Mucosa of gallbladder (tissue), 1 donor: ENCODE measurements around the gene ERI3. TPM values are rescaled to one million over a fixed set of nuclear protein-coding genes. Genes with fewer than 3 reads are reported as not detected.
A peak's percentile ranks its signal among the peaks of the same experiment; 100 is the strongest.

Source experiments
- DNase-seq: peaks from one replicate; pipeline ENCODE4 v3.0.0-alpha.2; 2020; ENCODE audit warnings: low spot score
- total RNA-seq: library from RNA; stranded (reverse); gene quantifications from one replicate; pipeline ENCODE4 v1.2.1, GENCODE V29; 2021
- donor health status: DM: no; HTN: no; CAD: no.

Gene ERI3
- total RNA-seq, 1 donor from 2014 or later, result 51.9 TPM

DNA sequence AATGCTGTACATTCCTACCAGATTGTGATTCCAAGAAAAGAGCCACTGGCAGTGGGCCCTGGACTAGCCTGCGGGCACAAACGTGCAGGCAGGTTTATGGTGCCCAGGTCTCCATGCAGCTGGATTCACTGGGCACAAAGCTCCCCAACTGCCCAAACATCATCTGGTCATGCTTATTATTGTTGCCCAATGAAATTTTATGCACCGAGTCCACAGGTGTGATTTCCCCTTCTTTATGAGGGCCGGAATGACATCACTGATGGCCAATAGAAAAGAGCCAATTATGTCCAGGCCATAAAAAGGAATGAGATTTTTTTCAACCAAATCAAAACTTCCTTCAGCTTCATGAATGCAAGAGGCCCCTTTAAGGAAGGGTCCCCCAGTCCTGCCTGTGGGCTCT lies 66.2 kb downstream of the ERI3 start:
- no peak for DNase-seq

GRCh38 chr1:44284184-44284583 lies 70.9 kb downstream of the ERI3 start:
- DNase-seq, result no peak

GRCh38 chr1:44283524-44284173 lies 71.4 kb downstream of the ERI3 start:
- peak; percentile 61 for DNase-seq

GRCh38 chr1:44282704-44283426 lies 72.2 kb downstream of the ERI3 start:
- DNase-seq, result no peak

- DNase-seq, result no peak
Measured at GRCh38 chr1:44281962-44282703, 72.9 kb downstream of the ERI3 start.

- no peak for DNase-seq
Measured at GRCh38 chr1:44276901-44277300, 78.2 kb downstream of the ERI3 start.

DNA sequence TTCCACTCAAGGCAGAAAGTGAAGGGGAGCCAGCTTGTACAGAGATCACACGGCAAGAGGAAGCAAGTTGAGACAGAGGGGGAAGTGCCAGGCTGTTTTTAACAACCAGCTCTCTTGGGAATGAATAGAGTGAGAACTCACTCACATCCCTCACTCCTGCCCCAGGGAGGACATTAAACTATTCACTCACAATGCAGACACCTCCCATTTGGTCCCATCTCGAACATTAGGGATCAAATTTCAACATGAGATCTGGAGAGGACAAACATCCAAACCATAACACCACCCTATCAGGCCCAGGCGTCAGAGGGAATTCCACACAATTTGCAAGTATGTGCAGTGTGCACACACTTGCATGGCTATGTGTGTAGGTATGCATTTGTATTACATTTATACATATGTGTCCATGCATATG lies 79.1 kb downstream of the ERI3 start:
- DNase-seq, result no peak

DNA sequence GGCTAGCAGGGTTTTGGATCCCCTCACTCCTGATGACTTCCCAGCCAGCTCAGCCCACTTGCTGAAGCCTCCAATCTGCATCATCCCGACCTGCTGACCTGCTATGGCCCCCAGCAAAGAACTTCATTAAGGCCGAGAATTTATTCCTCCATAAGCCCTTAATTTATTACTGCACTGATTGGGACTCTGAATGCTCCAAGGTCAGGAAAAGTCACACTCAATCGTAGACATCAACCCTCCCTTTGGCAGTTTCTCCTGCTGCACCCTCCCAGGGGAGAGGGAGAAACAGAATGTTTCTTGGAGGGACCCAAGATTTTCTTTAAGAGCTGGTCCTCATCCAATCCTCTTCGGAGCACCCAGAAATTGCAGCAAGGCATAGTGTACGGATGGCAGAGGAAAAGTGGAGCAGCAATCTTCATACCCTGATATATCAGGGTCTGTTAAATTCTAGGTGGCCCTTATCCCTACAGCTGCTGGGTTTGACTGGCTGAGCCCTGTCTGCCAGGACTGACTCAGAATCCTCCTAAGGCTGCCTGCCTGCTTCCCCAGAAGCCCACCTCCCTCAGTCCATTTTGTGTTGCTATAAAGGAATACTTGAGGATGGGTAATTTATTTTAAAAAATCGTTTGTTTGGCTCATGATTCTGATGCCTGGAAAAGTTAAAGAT lies 79.6 kb downstream of the ERI3 start:
- DNase-seq, result no peak

GRCh38 chr1:44273560-44274350 lies 81.3 kb downstream of the ERI3 start:
- no peak for DNase-seq

GRCh38 chr1:44272992-44273391 lies 82.1 kb downstream of the ERI3 start:
- DNase-seq, result no peak

DNA sequence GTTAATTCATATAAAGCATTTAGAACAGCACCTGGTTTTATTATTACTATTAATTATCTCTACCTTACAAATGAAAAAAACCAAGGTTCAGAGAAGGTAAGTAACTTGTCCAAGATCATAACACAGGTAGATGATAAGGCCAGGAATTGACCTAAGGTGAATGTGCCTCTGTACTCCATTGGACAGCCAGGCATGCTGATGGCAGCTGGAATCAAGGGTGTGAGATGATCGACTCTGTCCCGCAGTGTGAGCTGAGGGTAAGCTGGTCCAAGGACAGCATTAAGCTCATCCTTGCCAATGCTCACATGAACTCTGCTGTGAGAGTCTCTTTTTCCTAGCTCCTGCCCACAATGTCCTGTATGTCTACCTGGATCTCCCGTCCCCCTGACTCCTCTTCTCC lies 83.4 kb downstream of the ERI3 start:
- DNase-seq, result no peak

DNA sequence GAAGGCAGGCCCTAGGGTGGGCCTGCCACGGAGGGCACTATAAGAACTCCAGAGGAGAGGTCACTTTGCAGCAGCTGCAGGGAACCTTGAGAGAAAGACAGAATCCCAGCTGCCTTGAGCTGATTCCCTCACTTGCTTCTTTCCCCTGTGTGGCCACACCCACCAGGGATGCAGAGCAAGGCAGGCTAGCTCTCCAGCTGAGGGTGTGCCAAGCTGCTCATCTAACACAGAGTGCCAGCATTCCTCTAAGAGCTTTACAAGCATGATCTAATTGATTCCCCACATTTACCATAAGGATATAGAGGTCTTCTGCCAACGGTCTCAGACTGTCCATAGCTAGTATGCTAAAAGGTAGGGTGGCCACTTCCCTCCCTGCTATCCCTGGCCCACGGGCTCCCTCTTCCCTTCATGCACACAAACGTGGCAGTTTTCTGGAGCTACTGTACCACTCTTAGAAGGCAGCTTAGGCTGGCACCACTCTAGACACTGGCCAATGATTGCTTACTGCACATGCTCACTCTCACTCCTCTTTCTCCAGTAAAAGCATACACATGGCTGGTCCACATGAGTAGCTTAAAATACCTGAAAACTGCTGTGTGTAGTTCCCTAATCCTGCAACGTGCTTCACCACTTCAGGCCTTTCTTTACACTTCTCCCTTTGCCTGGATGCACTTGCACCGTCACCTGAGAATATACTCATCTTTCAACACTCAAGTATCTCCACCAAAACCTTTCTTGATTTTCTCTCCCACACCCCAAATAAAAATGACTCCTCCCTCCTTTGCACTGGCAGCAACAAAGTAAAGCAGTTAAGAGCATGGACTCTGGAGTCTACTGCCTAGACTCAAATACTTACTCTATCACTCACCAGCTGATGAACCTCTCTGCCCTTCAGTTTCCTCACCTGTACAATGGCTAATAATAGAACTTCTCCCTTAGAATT lies 84.1 kb downstream of the ERI3 start:
- DNase-seq, result no peak

GRCh38 chr1:44268054-44268453 lies 87.0 kb downstream of the ERI3 start:
- no peak for DNase-seq

DNA sequence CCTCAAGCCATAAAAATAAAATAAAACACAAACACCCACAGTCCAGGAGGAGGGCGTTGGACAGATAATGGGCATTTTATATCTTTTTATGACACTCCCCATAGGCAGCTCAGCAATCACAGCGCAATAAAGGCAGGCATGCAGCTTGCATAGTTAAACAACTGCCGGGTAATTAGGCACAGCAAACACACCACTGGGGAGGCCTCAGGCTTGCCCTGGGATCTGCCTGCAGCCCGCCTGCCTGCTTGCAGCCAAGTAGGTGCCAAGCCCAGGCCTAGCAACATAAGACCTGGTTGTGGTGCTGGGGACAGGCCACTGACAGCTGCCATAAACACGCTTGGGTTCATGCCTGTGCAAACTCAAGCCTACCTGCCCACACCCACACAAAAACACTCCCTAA lies 87.6 kb downstream of the ERI3 start:
- no peak for DNase-seq

GRCh38 chr1:44266400-44267344 lies 88.4 kb downstream of the ERI3 start:
- no peak for DNase-seq

DNA sequence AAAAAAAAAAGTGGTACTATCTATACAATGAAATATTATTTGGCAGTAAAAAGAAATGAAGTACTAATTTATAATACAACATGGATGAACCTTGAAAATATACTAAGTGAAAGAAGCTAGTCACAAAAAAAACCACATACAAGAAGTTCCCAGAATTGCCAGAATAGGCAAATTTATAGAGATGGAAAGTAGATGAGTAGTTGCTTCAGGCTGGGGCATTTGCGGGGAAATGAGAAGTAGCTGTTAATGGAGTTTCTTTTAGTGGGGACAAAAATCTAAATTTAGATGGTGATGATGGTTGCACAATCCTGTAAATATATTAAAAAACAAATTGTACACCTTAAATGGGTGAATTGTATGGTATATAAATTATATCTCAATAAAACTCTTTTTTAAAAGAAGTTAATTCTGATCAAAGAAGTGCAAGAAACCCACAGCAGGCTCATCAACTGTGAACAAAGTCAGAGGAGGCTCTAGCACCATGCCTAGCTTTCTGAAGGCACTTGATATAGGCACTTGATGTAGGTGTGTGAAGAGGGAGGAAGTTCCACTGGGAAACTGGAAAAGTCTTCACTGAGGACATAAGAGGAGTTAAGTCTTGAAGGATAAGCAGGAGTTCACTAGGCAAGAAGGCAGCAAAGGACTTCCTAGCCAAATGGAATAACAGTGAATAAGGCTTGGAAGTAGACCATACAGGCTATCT lies 89.2 kb downstream of the ERI3 start:
- no peak for DNase-seq

DNA sequence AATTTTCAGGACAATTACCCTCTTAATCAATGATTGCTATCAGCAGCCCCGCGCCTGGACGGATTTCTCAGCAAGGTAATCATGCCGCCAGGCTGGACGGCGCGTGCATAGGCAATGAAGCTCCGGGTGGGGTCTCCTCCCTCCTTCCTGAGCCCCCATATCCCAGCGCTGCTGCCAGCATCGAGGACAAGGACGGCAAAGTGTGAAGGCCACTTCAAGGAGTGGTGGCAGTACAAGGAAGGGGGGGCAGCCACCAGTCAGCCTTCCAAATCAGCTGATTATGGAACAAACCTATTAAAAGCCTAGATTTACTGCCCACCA lies 90.6 kb downstream of the ERI3 start:
- no peak for DNase-seq

- no peak for DNase-seq
Measured at GRCh38 chr1:44263568-44264450, 91.2 kb downstream of the ERI3 start.
